Panc1 (cell line): Measurements from ENCODE around the gene ARHGAP6.

Experiments used
- POLR2AphosphoS5 ChIP-seq: IDR thresholded peaks from 2 replicates; pipeline ENCODE4 v1.6.1; 2012; ENCODE audit warnings: mild to moderate bottlenecking, low read depth, low read length, moderate library complexity
- REST ChIP-seq, 2 experiments: IDR thresholded peaks; 2 replicates each; pipeline ENCODE4 v1.6.1; 2011 to 2012; ENCODE audit warnings: low read depth in 2 of 2, control low read depth in 1 of 2, low read length in 1 of 2, mild to moderate bottlenecking in 1 of 2, moderate library complexity in 1 of 2; ENCODE audit not compliant: insufficient read depth in 1 of 2
- TF ChIP-seq, protein P1 (sequence below): fragments of 450-650 bp; IDR thresholded peaks from 2 replicates; pipeline ENCODE4 v1.5.1; 2017; ENCODE audit warnings: mild to moderate bottlenecking

DNA sequence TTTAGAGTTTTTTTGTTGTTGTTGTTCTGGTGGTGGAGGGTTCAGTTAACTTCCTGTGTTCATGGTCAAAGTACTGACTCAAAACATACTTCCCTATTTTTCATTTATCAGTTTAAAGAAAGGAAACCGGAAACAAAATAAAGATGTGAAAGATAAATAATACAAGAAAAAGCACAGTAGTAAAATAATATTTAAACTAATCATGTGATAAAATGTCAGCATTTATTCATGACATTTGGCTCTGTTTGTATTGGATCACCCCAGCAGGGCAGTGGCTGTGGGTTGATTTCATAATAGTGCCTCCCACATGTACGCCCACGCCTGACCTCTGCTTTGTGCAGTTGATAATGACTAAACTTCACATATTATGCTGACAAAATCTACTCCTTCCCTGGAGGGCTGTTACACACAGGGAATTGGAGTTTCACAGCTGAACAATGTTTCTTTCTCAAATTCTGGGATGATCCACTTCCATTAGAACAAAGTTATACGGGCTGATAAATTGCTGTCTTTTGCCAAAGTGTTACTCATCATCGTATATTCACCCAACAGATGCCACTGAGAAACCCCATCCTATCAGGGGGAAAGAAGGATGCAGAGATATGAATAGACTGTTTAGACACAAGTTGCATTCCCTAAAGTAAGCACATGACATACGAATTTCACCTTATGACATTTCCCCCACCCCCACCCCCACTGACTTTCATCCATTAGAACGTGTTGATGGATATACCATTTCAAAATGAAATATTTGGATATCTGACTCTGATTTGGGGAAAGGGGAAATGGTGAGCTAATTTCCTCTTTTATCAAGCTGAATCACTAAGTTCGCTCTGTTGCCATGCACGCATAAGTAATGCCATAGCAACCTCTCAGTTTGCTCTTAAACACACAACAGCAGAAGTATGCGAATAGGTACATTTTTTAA is 324.2 kb downstream of the ARHGAP6 start:
- TF ChIP-seq, protein P1, sequence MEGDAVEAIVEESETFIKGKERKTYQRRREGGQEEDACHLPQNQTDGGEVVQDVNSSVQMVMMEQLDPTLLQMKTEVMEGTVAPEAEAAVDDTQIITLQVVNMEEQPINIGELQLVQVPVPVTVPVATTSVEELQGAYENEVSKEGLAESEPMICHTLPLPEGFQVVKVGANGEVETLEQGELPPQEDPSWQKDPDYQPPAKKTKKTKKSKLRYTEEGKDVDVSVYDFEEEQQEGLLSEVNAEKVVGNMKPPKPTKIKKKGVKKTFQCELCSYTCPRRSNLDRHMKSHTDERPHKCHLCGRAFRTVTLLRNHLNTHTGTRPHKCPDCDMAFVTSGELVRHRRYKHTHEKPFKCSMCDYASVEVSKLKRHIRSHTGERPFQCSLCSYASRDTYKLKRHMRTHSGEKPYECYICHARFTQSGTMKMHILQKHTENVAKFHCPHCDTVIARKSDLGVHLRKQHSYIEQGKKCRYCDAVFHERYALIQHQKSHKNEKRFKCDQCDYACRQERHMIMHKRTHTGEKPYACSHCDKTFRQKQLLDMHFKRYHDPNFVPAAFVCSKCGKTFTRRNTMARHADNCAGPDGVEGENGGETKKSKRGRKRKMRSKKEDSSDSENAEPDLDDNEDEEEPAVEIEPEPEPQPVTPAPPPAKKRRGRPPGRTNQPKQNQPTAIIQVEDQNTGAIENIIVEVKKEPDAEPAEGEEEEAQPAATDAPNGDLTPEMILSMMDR: no peak
- TF ChIP-seq REST (IDR thresholded peaks at IDR 0.05; ENCODE audit: insufficient read depth in 1 of 2, low read depth in 2 of 2, low read length in 1 of 2) (no peak), POLR2AphosphoS5 (no peak)
